ENCODE results near the gene ATP1A2.
A peak's percentile ranks its signal among the peaks of the same experiment; 100 is the strongest.

ATP1A2 gene

GRCh38 chr1:160144921-160145320, 29.4 kb downstream of the ATP1A2 start:
- DNase-seq (ENCODE audit: low read depth) = no peak

GRCh38 chr1:160146107-160146506, 30.5 kb downstream of the ATP1A2 start:
- H3K4me3 ChIP-seq (ENCODE audit: low read length) = no peak overlapping the region
- TF ChIP-seq CTCF (IDR thresholded peaks at IDR 0.05; ENCODE audit: insufficient read depth, low read depth, low read length, missing control alignments) = no peak
- DNase-seq (ENCODE audit: low read depth) = no peak

More at GRCh38 chr1:160144921-160145320, 29.4 kb downstream of the ATP1A2 start:
- no peak overlapping the region for H3K4me3 ChIP-seq (ENCODE audit: low read length)
- no peak for TF ChIP-seq CTCF (IDR thresholded peaks at IDR 0.05; ENCODE audit: insufficient read depth, low read depth, low read length, missing control alignments)

- DNase-seq (ENCODE audit: low read depth) = no peak
- H3K4me3 ChIP-seq (ENCODE audit: low read length) = no peak overlapping the region
- no peak for TF ChIP-seq CTCF (IDR thresholded peaks at IDR 0.05; ENCODE audit: insufficient read depth, low read depth, low read length, missing control alignments)
These were observed 32.6 kb downstream of the ATP1A2 start for GRCh38 chr1:160148121-160148520.

- DNase-seq (ENCODE audit: low read depth) = peak; percentile 20
- H3K4me3 ChIP-seq (ENCODE audit: low read length) = no peak overlapping the region
- TF ChIP-seq CTCF (IDR thresholded peaks at IDR 0.05; ENCODE audit: insufficient read depth, low read depth, low read length, missing control alignments) = no peak
These were observed 33.7 kb downstream of the ATP1A2 start for GRCh38 chr1:160149233-160149632.

GRCh38 chr1:160149716-160150115, 34.2 kb downstream of the ATP1A2 start:
- no peak overlapping the region for H3K4me3 ChIP-seq (ENCODE audit: low read length)
- TF ChIP-seq CTCF (IDR thresholded peaks at IDR 0.05; ENCODE audit: insufficient read depth, low read depth, low read length, missing control alignments) = no peak
- DNase-seq (ENCODE audit: low read depth) = peak; percentile 16

GRCh38 chr1:160151303-160151702, 35.7 kb downstream of the ATP1A2 start, which contains the start of gene ATP1A4:
ATP1A4 (plus strand) TSS chr1:160151603; CDS start chr1:160152041, 438 bp downstream.
- H3K4me3 ChIP-seq (ENCODE audit: low read length) = no peak within 1 kb of the TSS
- no peak for TF ChIP-seq CTCF (IDR thresholded peaks at IDR 0.05; ENCODE audit: insufficient read depth, low read depth, low read length, missing control alignments)

GRCh38 chr1:160154790-160155189, 39.2 kb downstream of the ATP1A2 start:
- no peak overlapping the region for H3K4me3 ChIP-seq (ENCODE audit: low read length)
- TF ChIP-seq CTCF (IDR thresholded peaks at IDR 0.05; ENCODE audit: insufficient read depth, low read depth, low read length, missing control alignments) = no peak
- DNase-seq (ENCODE audit: low read depth) = no peak

More at GRCh38 chr1:160151303-160151702, 35.7 kb downstream of the ATP1A2 start, which contains the start of gene ATP1A4:
- no peak for DNase-seq (ENCODE audit: low read depth)
